GF-D8 (cell line): ENCODE results near the gene HOXA2.

Source experiments
- DNase-seq: peaks from one replicate; lab custom pipeline; 2025; lab: John Stamatoyannopoulos, UW

Gene HOXA2

DNA sequence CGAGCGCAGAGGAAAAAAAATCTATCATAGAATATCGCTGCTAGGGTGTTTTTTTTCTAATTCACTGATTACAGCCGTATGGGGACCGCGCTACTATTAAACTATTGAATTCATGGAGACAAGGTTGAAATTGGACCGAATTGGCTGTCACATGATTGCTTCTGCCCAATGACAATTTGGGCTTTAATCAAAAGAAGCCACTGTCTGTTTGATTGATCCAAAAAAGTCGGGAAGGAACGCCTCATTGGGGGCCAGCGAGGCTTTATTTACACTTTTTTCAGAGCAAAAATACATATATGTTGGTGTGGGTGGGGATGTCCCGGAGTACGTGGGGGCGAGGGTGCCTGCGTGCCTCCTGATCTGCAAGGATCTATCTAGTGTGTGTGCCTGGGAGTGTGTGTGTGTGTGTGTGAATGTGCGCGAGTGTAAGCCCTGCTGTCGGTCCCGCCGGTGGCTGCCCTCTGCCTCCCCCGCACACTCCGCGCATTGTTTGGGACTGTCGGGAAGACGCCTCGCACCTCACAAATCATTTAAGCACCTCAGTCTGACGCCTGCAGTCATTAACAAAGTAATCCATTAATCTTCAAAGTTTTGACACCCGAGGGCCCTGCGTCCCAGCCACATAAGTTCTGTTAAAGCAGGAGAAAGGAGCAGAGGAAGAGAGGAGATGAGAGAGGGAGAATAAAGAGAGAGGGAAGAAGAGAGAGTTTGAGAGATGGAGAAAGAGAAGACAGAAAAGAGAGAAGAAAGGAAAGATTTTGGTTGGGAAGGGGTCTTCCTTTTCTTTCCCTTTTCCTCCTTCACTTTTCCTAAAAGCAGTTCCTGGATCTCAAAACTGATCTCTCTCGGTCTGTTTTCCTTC, at the start of gene HOXA2:
Gene HOXA2, minus strand, starts transcription at position 103 of the 862 bp plus-strand sequence. CDS start 183 bp downstream, outside the sequence.
- DNase-seq, result no peak

DNA sequence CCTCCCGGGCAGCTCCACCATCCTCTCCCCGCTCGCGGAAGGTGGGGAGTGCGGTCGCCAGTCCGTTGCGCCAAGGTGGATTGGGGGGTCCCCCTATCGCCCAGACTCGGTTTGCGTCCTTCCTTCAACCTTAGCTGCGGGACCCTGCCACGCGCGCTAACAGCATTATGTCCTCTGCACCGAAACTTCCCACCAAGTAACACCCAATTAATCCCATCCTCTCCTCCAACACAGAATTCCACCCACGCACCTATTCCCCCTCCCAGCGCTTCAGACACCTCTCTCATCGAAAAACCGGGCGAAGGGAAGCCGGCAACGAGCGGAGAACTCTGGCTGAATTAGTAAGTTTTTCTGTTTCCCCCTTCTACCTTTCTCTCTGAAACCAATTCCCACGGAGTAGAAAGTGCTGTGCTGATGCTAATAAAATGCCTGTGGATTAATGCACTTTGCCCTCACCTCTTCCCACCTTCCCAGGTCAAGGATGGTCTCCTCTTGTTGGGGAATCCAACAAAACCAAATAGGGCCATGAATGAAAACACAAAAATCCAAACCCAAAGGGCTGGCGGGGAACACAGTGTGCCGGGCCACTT, 49.0 kb upstream of the HOXA2 start:
- DNase-seq, result no peak

DNA sequence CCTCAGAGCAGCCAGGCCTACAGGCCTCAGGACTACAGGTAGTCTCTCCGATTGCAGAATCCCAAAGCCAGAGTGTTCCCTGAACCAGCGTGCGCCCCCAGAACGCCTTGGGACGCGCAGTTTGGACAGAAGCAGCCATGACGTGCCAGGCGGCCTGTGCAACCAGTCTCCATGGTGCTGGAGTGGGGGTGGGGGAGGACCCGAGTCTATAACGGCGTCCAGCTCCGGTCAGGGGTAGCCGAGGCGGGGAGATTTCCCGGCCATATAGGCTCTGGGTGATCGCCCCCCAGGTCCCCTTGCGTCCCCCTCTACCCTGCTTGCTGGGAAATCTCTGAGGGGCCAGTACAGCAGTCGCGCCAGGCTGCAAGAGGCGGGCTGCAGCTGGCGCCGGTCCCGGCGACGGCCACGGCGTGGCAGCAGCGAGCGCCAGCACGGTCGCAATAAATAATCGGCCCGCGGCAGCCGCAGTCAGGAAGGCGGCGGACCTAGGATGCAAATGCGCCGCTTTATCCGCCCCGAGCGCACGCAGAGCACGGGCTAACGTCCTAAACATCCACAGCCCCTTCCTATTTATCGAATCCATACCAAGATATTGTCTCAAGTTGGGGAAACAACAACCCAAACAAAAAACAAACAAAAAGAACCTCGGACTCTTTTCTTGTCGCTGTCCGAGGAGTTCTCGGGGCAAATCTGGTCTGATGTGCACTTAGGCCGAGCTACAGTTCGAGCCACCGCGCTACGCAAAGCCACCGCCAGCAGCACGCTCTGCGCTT, 48.3 kb upstream of the HOXA2 start:
- DNase-seq, result no peak

DNA sequence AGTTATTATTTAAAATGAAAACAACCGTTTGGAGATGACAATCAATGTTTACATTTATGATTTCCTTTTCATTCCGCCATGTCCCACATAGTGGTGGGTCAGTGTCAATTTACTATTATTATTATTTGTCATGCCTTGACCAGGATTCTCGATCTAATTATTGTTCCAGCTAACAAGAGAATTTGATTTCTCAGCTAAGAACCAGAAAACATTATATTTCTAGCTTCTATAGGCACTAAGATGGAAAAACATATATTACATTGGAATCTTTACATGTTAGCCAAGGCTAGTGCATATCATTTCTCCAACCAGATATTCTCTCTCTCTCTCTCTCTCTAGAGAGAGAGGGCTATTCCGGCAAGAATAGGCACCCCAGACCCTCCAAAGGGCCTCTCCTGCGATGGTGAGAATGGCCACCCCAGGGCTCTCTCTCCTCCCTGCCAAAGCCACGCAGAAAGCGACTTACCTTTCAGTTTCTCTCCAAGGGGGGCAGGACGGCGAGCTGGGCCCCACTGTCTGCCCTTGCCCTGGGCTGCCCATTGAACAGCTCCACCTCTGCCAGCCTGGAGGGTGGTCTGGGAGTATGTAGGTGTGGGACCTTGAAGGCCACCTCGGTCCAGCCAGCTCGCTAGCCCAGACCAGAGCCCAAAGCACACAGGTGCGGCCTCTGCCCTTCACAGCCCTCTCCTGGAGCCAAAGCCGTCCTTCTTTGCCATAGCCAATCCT, 47.5 kb upstream of the HOXA2 start:
- no peak for DNase-seq

DNA sequence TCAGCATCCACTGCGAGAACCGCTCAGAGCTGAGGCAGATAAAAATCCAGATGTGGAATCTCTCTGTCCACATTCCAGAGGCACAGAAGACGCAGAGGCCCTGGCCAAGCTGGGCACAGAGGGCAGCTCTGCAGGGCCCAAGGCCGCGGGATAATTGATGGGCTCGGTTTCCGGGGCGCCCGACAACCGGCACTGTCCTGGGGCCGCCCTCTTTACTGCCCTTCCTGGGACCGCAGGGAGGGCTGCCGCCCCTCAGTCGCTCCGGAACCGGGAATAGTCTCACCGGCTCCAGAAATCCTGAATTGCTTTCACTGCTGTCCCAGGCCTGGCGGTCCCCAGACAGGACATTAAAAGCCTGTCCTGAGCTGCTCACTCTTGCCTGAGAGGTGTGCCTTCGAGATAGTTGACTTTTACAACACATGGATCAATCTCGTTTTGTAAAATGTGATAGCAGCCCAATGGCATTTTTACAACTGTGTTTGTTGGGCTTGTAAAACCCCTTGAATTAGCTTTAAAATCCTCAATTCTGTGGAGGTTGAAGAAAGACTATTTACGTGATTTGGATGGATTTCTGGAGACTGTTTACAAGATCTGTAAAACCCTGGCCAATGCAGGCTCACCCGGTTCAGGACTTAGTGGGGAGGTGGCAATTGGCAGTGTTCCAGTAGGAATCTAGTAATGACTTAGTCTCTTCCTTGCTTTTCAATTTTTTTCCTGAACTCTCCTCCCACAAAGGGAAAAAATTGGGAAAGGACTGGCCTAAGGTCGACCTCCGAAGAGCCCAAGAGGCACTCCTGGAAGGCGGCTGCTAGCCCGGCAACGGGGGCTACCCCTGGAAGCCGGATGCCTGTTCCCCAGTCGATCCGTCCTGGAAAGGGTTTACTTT, 46.5 kb upstream of the HOXA2 start:
- no peak for DNase-seq

DNA sequence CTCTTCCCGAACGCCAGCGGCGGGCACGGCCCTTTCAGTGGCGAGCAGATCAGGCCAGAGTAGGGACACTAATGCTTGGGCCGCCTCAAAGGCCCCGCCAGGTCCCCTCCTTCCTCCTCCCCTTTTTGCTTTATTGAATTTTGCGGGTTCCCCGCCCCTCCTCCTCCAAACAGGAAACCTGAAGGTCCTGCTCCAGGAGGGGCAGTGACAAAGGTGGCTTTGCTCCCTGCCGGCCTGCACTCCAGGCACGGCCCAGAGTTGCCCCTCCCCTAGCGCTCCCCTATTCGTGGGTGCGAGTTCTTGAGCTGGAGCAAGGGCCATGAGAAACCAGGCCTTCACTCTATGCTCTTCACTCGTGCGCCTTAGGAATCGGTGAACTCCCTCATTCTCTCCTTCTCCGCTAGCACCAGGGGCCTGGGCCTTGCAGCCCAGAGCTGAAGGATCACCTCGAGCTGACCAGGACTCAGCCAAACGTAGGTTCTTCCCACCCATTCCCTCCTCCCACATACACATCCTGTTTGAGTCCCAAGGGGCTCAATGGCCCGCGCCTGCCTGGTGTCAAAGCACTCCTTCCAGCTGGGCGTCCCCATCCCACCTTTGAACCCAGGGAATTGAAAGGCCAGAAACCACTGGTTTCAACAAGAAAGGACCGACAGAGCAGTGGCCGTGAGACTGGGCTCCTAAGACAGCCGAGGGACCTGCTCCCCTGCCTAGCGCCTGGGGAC, 45.7 kb upstream of the HOXA2 start:
- DNase-seq, result no peak

DNA sequence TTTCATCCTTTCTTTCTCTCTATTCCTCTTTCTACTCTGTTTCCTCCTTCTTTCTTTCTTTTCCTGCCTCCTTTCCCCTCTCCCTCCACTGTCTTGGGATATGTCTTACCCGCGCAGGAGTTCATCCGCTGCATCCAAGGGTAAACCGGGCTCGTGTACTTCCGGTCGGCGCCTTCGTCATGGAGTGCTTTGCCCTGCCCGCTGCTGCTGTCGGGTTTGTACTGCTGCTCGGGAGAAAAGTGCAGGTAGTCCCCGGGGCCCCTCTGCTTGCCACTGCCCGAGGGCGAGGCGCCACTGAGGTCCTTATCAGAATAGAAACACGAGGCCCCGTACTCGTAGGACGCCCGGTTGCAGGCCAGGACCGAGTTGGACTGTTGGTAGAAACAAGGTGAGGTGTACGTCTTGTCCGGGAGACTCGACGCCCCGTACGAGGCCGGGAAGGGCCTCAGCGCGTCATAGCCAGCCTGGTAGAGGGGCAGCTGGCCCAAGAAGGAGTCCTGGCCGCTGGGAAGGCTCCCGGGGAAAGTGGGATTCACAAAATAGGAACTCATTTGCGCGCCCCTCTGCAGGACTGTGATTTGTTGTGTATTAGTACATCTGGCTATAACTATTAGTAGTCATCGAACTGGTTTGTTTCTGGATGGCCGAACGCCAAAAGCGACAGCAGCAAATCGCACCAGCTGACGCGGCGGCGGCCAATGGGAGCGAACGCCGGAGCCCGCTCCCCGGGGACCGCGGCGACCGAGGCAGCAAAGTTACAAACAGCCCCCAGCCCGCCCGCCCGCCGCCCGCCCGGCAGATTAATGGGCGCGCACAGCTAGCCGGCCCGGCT, 44.9 kb upstream of the HOXA2 start, which contains the start of gene HOXA6:
Gene HOXA6, minus strand, starts transcription at position 576 of the 832 bp plus-strand sequence. Its CDS starts 25 bp downstream, at position 551.
- DNase-seq, result no peak

DNA sequence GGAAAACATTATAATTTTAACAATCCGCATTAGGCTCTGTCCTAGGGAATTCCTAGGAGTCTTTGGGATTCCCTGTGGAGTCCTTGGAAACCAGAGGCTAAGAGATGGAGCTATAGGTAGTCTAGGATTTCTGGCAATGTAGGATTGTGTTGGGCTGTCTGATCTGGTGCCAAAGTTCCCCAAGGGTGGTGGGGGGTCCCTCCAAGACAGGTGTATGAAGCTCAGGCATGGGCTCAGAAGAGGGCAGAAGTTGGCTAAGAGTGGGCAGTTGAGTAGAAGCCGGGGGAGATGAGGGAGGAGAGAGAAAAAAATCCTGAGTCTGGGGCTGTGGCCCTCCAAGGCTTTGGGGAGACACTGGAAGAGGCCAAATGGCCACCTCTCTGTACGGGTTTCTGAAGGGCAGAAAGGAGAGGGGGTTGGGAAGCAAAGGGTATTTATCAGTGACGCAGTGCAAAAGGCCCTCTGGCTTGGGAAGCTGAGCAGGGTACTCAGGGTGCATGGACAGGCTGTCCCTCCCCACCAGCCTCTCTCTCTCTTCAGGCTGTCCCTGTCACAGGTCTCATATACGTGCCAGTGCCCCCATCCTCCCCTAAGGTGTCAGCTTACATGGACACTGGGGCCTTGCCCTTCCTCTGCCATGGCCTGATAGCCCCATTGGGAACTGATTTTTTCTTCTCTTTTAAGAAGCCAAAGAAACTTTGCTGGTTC, 44.2 kb upstream of the HOXA2 start:
- no peak for DNase-seq

DNA sequence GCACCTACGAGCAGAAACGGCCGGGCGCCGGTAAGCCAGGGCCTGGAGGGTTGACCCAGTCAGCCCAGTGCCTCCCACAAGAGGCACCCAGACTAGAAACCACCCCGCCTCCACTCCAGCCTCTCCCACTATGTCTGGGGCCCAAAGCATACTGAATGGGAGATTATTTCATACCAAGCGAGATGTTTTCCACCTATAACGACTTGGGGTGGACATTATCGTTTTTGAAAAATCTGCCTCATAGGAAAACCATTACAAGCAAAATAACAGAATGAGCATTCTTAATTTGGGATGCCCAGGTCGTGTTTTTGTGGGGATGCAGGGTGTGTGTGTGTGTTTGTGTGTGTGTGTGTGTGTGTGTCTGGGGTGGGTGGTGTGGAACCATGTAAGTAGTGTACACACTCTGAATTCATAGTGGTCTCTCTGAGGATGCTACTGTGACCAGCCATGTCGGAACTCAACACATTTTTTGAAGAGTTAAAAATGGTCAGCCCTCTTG, 43.5 kb upstream of the HOXA2 start:
- no peak for DNase-seq

DNA sequence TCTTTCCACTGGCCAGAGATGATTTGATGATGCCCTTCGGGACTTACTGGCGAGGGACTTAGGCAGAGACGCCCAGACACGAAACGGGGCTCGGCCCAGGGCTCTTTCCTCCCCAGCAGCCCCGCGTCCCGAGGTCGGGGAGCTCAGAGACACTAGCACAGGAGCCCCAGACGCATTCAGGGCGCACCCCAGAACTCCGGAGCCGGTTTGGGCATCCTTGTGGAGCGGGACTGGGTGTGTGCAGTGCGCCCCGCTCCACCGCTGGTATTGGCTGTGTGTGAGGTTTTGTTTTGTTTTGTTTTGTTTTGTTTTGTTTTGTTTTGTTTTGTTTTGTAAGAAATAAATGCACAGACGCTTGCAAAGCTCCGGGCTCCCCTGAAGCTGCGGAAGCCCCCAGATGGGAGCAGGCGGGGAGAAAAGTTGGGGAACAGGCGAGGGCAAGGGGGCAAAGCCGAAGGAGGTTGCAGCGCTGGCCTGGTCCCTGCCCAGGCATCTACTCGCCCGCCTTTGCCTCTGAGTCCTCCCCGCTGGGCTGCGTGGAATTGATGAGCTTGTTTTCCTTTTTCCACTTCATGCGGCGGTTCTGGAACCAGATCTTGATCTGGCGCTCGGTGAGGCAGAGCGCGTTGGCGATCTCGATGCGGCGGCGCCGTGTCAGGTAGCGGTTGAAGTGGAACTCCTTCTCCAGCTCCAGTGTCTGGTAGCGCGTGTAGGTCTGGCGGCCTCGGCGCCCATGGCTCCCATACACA, 42.9 kb upstream of the HOXA2 start:
- no peak for DNase-seq

DNA sequence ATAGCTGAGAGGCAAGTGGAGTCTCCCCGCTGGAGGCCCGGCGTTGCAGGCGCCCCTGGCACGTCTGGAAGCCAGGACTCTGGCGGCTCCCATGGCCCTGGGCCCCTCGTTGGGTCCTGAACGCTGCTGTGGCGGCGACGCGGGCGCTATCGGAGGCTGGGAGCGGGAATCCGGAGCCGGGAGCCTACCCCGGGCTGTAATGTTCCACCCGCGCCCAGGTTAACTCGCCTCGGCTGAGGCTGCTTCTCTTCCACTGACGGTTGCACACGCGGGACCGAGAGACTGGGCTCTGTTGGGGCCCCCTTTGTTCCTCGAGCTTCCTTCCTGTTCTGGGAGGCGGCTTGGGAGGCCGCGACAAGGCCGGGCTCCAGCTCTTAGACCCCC, 42.3 kb upstream of the HOXA2 start:
- no peak for DNase-seq

DNA sequence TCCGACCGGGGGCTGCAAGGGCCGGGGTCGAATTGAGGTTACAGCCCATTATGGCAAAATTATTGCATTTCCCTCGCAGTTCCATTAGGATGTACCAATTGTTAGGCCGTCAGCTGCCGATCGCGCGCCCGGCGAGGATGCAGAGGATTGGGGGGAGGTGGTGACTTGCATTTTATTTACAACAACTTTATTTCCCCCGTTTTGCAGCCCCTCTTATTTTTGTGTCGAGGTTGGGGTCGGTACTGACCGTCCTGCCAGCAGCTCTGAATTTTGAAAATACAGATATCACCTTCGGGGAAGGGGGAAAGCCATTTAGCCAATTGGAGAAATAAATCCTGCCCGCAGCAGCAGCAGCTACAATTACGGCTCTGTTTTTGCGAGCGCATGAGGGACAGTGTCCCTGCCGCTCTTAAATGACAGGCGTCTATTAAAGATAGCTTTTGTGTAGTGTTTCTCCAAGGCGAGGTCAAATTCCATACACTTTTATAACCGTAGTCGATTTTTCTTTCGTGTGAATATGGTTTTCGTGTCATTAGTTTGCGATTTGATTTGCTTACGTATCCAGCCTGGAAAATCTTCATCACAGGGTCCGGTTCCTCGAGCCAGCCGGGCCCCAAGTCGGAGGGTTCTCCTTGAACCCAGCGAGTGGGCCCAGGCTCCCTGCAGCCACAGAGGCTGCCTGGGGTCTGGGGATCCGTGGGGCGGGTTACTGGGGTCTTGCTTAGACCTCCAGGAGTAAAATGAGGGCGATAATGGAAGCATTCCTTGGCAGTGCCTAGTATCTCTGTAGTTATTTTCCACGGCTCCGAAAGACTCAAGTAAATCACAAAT, 41.7 kb upstream of the HOXA2 start:
- no peak for DNase-seq

DNA sequence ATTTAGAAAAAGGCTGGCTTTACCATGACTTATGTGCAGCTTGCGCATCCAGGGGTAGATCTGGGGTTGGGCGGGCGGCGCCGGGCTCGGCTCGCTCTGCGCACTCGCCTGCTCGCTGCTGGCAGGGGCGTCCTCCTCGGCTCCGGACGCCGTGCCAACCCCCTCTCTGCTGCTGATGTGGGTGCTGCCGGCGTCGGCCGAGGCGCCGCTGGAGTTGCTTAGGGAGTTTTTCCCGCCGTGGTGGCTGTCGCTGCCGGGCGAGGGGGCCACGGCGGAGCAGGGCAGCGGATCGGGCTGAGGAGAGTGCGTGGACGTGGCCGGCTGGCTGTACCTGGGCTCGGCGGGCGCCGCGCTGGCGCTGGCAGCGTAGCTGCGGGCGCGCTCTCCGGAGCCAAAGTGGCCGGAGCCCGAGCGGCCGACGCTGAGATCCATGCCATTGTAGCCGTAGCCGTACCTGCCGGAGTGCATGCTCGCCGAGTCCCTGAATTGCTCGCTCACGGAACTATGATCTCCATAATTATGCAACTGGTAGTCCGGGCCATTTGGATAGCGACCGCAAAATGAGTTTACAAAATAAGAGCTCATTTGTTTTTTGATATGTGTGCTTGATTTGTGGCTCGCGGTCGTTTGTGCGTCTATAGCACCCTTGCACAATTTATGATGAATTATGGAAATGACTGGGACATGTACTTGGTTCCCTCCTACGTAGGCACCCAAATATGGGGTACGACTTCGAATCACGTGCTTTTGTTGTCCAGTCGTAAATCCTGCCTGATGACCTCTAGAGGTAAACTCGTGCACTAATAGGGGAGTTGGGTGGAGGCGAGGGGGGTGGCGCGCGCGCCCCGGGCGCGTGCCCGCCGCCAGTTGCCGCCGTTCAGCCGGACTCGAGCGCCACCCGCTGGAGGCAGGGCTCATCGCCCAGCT, 40.8 kb upstream of the HOXA2 start, which contains the start of gene HOXA5:
Gene HOXA5, minus strand, starts transcription at position 659 of the 927 bp plus-strand sequence. Its CDS starts 74 bp downstream, at position 585.
- DNase-seq, result no peak

DNA sequence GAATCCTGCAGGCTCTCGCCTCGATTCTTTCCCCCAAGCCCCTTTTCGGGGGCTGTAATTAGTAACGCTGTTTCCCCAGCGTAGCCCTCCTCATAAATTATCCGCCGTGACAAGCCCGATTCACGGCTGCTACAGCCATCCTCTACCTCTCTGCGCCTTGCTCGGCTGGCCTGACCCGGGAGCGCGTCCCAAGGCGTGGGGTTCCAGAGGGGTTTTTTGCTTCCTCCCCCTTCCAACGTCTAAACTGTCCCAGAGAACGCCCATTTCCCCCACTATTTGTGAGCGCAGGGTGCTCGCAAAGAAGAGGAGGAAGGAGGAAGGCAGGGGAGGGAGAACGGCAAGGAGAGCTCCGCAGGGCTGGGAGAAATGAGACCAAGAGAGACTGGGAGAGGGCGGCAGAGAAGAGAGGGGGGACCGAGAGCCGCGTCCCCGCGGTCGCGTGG, 40.1 kb upstream of the HOXA2 start:
- DNase-seq, result no peak

DNA sequence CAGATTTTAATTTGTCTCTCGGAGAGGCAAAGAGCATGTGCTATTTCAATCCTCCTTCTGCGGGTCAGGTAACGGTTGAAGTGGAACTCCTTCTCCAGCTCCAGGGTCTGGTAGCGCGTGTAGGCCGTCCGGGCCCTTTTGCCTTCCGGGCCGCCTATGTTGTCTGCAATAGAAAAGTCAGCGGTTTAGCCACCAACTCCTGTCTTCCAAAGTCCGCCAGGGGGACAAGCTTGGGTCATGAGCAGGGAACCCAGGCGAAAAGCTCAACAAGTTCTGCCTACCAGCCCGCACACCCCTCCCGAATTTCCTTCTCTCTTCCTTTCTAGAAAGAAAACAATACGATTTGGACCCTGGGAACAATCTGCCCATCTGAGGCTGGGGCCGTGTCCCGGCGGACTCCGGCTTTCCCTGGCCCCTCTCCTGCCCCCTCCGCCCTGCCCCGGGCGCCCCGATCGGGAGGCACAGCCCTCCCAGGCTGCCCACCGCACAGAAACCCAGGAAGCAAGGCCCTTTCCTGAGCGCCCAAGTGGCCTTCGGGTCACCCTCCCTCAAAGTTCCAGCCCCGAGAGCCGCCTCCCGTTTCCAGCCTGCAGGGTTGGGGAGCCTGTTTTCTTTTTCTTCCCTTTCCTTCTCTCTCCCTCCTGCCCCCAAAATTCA, 39.6 kb upstream of the HOXA2 start:
- DNase-seq, result no peak
